ENCODE data around the gene TEX11.

- no peak for TF ChIP-seq CTCF (conservative IDR thresholded peaks at IDR 0.05; ENCODE audit: low read length)
- no peak for TF ChIP-seq EZH2phosphoT487 (IDR thresholded peaks at IDR 0.05; ENCODE audit: borderline replicate concordance)
Measured at GRCh38 chrX:70878902-70879301, 29.6 kb downstream of the TEX11 start.
